Activated CD4-positive, alpha-beta T cell treated with anti-CD3 and anti-CD28 coated beads, Interleukin-2, amount 50 U/mL, for 24 hours (primary cell): Measurements from ENCODE around the gene SLC7A6OS.
A peak's percentile ranks its signal among the peaks of the same experiment; 100 is the strongest.

Experiments used
- DNase-seq, 2 donors: peaks; one replicate each; pipeline ENCODE4 v3.0.0-alpha.2; 2020; ENCODE audit warnings: low read depth in 1 of 2, low spot score in 1 of 2

Gene SLC7A6OS

GRCh38 chr16:68310774-68311511 lies at the start of gene SLC7A6OS, which contains the start of gene PRMT7:
Gene SLC7A6OS (minus strand): TSS chr16:68310946. CDS start chr16:68310926, 20 bp downstream.
Gene PRMT7 (plus strand): TSS chr16:68311019. CDS start chr16:68315980, 4,961 bp downstream.
- peak; percentile 70 to 90 for DNase-seq

GRCh38 chr16:68359398-68360191 lies 48.8 kb upstream of the SLC7A6OS start:
- DNase-seq, result no peak

GRCh38 chr16:68358951-68359350 lies 48.2 kb upstream of the SLC7A6OS start:
- no peak for DNase-seq

GRCh38 chr16:68357923-68358322 lies 47.2 kb upstream of the SLC7A6OS start:
- no peak for DNase-seq

GRCh38 chr16:68357521-68357922 lies 46.8 kb upstream of the SLC7A6OS start:
- no peak for DNase-seq

- DNase-seq, result no peak
These were observed 46.2 kb upstream of the SLC7A6OS start for GRCh38 chr16:68356919-68357286.

- DNase-seq, result peak; percentile 32 to 63
These were observed 45.6 kb upstream of the SLC7A6OS start for GRCh38 chr16:68356249-68356918.

- no peak for DNase-seq
These were observed 44.9 kb upstream of the SLC7A6OS start for GRCh38 chr16:68355447-68356248.

GRCh38 chr16:68354816-68355215 lies 44.1 kb upstream of the SLC7A6OS start:
- no peak for DNase-seq

- no peak for DNase-seq
These were observed 42.6 kb upstream of the SLC7A6OS start for GRCh38 chr16:68353366-68353765.

GRCh38 chr16:68351991-68352431 lies 41.3 kb upstream of the SLC7A6OS start:
- DNase-seq, result no peak

GRCh38 chr16:68351463-68351862 lies 40.7 kb upstream of the SLC7A6OS start:
- no peak for DNase-seq

GRCh38 chr16:68350813-68351350 lies 40.1 kb upstream of the SLC7A6OS start:
- DNase-seq, result no peak

GRCh38 chr16:68349838-68350410 lies 39.2 kb upstream of the SLC7A6OS start:
- no peak for DNase-seq

GRCh38 chr16:68348639-68349445 lies 38.1 kb upstream of the SLC7A6OS start:
- DNase-seq, result no peak

- DNase-seq, result no peak
These were observed 36.9 kb upstream of the SLC7A6OS start for GRCh38 chr16:68347605-68348004.

GRCh38 chr16:68346892-68347480 lies 36.2 kb upstream of the SLC7A6OS start:
- no peak for DNase-seq

GRCh38 chr16:68345958-68346635 lies 35.4 kb upstream of the SLC7A6OS start:
- no peak for DNase-seq
